DMS153 treated with DMSO at 0.1 percent for 48 hours (cell line): ENCODE measurements around the gene MYG1.
"Not testable (repeated sequence)": the region's sequence is repeated elsewhere in the genome, so short reads cannot be mapped to it uniquely, and the experiment has no call there.

ENCODE experiments used
- DNase-seq: peaks from one replicate; lab custom pipeline; 2025; ENCODE audit not compliant: unreplicated experiment; lab: John Stamatoyannopoulos, UW

The MYG1 gene

DNA sequence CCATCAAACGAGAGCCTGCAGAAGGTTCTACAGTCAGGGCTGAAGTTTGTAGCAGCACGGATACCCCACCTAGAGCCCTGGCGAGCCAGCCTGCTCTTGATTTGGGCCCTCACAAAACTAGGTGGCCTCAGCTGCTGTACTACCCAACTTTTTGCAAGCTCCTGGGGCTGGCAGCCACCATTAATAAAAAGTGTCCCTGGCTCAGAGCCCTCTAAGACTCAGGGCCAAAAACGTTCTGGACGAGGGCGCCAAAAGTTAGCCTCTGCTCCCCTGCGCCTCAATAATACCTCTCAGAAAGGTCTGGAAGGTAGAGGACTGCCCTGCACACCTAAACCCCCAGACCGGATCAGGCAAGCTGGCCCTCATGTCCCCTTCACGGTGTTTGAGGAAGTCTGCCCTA lies 13.0 kb upstream of the MYG1 start:
- DNase-seq: no peak

DNA sequence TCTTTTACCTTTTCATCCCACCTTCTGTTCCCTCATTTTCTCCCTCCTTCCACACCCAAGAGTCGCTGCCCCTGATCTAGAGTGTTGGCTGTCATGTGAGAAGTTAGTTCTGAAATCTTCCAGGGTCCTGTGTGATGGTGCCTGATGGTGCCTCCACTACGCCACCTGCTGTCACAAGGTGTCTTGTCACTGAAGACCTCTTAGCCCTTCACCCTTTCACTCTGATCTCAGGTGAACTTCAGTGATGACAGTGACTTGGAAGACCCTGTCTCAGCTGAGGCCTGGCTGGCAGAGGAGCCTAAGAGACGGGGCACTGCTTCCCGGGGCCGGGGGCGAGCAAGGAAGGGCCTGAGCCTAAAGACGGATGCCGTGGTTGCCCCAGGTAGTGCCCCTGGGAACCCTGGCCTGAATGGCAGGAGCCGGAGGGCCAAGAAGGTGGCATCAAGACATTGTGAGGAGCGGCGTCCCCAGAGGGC lies 11.7 kb upstream of the MYG1 start:
- peak; percentile 28 for DNase-seq

DNA sequence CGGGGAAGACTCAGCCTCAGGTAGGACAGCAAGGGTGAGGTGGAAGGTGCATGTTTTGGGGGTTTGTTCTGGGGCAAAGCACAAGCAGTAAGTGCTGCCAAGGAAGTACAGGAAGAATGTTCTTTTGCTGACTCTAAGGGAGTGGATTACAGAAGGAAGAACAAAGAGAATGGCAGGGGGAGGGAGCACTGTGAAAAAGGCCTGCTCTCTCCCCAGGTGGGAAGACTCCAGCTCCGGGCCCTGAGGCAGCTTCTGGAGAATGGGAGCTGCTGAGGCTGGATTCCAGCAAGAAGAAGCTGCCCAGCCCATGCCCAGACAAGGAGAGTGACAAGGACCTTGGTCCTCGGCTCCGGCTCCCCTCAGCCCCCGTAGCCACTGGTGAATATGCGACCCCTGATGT lies 11.2 kb upstream of the MYG1 start:
- DNase-seq: no peak

DNA sequence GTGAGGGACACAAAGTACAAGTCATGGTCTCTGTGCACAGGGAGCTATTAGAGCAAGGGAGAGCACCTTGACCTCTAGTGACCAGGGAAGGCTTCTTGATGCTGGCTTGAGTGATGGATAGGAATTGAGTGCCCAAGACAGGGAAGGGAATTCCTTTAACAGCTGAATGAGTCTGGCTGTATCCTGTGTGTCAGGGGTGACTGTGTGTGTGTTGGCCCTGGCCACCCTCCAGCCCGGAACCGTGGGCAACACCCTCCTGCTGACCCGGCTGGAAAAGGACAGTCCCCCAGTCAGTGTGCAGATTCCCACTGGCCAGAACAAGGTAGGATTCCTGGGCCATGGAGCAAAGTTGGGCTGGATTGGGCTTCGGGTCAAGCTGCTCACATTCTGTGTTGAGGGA lies 9.6 kb upstream of the MYG1 start:
- DNase-seq: no peak

DNA sequence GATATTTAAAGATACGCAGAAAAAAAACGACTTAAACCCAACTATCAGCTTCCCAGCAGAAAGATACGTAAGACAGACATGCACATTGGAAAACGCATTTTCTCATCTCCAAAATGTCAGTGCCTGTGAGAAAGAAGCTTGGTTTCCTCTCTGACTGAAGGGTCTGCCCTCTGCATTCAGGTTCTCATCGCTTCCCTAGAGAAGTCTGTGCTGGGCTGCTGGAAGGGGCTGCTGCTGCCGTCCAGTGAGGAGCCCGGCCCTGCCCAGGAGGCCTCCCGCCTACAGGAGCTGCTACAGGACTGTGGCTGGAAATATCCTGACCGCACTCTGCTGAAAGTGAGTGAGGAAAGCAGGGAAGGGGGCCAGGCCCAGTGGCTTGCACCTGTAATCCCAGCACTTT lies 8.8 kb upstream of the MYG1 start:
- no peak for DNase-seq

DNA sequence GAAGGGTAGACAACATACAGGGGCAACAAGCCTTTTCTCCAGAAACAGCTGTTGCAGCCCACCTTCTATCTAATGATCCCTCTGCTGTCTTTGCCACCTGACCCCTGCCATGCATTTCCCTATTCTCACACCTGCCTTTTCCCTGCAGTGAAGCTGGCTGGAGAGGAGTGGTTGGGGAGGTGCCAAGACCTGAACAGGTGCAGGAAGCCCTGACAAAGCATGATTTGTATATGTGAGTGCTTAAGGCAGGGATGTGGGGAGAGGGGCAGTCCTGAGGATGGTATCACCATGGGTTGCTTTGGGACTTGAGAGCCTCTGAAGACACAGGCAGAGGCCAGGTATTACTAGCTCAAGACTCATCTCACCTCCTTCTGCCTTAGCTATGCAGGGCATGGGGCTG lies 7.1 kb upstream of the MYG1 start:
- peak; percentile 55 for DNase-seq

DNA sequence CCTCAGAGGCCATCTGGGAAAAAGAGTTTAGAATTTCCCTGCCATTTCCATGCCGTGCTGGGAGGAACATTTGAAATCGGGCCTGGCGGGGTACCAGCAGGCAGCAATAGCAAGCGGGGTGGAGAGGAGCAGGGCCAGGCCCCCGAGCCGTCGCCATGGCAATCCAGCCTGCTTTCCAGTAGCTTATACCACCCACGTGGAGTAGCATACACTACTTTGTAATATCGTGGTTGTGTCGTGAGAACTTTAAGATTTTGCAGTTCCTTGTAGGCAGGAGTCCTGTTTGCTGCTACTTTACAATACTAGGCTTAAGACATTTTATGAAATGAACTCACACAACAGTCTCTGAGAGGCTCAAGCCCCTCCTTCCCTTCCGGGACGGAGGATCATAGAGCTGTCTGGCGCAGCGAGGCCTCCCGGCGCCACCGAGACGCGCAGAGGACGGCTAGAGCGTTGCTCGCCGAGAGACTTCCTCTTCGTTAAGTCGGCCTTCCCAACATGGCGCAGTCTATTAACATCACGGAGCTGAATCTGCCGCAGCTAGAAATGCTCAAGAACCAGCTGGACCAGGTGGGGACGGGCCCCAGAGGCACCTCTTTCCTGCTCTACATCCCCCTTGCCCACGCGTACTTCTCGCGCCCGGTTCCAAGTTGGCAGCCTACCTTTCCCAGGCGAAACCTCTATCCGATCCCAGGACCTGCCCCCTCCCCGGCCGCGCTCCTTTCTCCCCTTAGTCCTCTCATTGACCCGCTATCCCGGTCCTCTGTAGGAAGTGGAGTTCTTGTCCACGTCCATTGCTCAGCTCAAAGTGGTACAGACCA lies 4.2 kb upstream of the MYG1 start, which contains the start of gene PFDN5:
PFDN5 (plus strand) TSS at position 473 of the 821 bp plus-strand sequence; CDS start at position 499, 26 bp downstream.
- DNase-seq: peak; percentile 82

DNA sequence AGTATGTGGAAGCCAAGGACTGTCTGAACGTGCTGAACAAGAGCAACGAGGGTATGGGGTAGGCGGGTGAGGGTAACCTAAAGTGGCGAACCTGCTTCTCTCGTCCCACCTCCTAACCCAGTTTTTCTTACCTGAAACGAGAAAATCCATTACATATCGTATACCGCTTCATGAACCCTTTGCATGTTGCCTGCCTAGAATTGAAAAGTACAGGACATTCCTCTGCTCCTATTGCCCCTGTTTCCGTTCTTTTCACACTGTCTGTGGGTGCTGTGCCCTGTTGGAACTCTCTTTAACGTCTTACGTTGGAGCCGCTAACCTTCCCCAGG lies 3.6 kb upstream of the MYG1 start:
- DNase-seq: no peak

DNA sequence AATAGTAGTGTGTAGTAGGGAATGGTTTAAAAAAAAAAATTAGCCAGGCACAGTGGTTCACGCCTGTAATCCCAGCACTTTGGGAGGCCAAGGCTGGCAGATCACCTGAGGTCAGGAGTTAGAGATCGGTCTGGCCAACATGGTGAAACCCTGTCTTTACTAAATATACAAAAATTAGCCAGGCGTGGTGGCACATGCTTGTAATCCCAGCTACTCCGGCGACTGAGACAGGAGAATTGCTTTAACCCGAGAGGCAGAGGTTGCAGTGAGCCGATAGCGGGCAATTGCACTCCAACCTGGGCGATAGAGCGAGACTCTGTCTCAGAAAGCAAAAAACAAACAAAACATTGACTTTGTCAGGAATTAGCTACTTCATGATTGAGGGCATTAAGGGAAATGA lies 2.4 kb upstream of the MYG1 start:
- DNase-seq: not testable (repeated sequence)

DNA sequence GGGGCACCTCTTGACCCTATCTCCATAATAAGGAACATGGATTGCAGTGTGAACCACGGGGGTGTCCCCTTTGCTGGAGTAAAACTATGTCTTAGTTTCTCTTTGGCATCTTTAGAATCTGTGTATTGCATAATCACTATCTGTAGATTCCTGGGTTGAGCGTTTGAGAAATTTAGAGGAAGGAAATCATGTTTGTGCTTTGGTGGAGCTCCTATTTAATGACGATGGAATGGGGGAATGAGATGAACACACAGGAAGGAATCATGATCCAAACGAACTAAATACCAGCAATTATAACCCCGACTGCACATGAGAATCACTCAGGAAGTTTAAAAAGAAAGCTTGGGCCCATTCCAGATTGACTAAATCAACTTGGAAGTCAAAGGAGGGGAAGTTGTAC lies 1.3 kb upstream of the MYG1 start:
- DNase-seq: no peak

DNA sequence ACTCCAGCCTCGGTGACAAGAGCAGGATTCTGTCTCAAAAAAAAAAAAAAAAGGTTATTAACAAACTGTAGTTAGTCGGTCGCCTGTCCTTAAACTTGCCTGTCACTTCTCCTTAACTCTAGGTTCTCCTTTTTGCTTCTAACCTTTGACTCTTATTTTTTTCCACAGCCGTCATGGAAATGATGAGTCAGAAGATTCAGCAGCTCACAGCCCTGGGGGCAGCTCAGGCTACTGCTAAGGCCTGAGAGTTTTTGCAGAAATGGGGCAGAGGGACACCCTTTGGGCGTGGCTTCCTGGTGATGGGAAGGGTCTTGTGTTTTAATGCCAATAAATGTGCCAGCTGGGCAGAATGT lies 418 bp upstream of the MYG1 start:
- DNase-seq: no peak

DNA sequence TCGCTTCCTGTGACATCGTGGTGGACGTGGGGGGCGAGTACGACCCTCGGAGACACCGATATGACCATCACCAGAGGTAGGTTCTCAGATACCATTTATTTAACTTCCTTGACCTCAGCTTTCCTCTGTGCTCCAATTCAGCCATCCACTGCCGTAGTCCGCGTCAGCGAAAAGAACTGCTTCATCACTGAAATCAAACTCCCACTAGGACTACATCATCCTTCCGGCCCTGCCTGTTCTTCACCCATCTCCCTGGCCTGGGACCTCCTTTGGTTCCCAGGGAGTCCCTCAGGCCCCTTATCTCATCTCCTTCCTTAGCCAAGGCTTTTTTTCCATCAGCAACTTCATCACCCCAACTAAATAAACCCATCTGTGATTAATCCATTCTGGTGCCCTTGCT lies 692 bp downstream of the MYG1 start:
- no peak for DNase-seq

DNA sequence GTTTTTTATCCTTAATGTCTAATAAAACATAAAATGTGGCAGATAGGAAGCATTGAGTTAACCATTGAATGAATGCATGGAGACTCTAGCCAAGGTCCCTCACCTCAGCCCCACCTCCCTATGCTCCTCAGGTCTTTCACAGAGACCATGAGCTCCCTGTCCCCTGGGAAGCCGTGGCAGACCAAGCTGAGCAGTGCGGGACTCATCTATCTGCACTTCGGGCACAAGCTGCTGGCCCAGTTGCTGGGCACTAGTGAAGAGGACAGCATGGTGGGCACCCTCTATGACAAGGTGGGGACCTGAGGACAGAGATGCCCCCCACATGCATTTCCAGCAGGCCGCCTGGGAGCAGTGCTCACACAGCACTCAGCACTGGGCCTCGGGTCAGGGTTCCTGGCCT lies 3.4 kb downstream of the MYG1 start:
- no peak for DNase-seq

DNA sequence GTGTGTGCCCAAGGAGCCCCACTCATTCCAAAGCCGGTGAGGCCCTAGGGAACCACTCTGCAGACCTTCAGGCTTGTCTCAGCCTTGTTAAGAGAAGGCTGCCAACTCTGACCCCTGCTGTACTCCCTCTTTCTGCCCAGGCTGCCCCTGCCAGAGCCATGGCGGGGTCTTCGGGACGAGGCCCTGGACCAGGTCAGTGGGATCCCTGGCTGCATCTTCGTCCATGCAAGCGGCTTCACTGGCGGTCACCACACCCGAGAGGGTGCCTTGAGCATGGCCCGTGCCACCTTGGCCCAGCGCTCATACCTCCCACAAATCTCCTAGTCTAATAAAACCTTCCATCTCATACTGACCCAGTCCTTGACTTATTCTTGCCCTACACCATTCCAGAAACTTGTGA lies 7.3 kb downstream of the MYG1 start:
- no peak for DNase-seq

DNA sequence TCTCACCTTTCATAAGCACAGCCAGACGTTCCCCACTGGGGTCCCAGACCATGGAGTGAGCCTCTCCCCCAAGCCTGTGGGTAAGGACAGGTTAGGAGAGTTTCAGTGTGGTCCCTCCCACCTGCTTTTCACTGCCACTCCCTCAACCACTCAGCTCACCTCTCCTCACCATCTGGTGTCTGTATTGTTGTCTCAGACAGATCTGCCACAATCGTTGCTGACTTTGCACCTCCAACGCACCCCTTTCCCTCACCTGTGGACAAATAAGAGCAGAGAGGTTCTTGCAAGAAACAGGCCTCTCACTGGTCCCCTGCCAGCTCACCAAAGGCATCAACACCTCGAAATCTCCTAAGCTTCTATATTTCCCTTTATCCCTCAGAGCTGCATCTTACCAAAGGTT lies 8.8 kb downstream of the MYG1 start:
- DNase-seq: no peak

DNA sequence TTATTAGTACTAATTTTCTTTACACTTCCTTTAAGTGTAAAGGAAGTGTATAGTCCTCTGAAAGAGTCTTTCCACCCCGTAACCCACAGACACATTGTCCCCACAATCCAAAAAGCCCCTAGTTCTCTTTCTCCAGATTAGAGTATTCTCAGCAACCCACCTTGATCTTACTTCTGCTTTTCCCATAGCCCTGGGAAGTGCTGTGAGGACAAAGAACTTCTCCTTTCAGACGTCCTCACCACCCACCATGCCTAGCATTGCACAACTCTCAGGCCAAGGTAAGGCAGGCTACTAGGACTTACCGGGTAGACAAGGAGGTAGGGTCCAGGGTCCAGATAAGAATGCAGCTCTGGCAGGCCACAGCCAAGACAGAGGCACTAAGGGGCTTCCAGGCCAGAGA lies 14.5 kb downstream of the MYG1 start:
- no peak for DNase-seq

DNA sequence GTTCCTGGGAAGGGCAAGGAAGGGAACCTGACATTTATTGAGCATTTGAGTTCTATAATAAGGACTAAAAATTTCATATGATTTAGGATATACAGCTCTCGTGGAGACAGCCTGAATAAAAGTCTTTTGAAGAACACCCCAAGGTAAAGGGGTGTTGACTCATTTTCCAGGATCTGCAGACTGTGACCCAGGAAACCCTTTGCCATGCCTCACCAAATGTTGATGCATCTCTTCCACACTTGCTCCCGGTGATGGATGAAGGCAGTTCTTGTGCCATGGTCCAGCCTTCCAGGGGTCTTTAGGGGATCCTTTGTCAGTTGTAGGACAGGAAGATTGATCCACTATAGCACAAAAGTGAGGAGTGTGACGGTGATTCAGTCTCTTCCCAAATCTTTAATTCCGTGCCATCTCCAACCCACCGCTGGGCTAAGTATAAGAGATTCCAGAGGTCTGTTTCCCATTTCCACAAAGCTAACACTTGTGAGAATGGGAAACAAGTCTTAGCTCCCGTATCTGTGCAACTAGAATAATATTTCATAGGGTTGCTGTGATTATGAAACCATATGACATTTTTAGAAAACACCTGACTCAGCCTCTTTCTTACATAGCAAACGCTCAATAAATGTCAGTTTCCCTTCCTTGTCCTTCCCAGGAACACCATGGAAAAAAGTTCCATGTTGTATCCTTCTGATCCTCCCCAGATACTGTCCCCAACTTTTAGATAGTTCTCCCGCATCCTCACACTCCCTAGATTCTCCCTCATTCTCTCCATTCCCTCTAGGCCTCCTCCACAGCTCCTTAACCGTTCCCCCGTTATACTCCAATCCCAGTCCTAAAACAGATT lies 21.1 kb downstream of the MYG1 start:
- no peak for DNase-seq

DNA sequence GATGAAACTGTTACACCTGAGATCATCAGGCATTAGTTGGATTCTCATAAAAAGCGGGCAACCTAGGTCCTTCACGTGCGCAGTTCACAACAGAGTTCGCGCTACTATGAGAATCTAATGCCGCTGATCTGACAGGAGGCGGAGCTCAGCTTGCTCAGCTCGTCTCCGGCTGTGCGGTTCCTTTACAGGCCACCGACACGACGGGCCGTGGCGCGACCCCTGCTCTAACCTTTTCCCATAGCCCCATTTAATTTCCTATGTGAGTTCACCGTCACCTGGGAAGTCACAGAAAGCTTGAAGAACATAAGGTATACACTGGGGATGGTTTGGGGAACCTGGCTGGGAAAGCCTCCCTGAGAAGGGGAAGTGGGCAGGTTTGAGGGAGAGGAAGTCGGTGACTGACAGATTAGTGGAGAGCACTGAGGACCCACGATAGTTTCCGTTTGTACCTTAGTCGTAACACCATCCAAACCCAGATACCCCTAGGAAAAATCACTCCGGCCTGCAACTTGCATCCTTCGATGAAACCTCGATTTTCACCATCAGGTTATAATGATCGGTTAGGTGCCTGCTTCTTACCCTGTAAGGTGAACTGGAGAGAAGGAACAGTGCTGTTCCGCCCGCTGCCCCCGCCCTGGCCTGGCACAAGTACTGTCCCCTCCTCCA lies 24.8 kb downstream of the MYG1 start:
- DNase-seq: peak; percentile 40

DNA sequence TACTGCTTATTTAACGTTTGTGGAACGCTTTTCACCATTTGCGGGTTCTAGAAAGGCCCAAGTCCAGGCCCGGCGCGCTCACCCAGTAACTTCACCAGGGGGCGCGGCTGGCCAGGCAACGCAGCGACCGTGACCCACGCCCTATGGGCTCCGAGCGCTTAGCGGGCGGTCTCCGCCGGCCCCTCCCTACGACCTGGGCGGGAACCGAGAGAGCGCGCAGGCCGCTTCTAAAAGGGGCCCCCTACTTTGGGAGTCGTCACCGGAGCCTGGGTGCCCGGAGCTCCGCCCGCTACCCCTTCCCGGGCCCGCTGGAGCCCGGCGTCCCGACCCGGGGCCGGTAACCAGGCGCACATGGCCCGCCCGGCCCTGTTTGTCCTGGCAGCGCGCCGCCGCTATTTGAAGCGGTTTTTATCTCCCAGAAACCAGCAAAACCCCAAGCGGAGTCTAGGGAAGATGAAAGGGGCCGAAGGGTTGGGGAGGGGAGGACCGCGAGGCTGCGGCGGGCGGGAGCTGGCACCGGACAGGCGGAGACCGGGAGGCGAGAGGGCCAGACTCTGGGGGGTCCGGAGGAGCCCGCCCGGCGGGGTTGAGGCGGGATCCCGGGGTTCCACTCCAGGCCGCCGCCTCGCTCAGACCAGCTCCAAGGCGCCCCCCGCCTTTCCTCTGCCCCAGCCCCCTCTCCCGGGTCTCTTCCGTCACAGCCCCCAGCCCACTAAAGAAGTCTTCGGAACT lies 25.4 kb downstream of the MYG1 start:
- DNase-seq: peak; percentile 73

DNA sequence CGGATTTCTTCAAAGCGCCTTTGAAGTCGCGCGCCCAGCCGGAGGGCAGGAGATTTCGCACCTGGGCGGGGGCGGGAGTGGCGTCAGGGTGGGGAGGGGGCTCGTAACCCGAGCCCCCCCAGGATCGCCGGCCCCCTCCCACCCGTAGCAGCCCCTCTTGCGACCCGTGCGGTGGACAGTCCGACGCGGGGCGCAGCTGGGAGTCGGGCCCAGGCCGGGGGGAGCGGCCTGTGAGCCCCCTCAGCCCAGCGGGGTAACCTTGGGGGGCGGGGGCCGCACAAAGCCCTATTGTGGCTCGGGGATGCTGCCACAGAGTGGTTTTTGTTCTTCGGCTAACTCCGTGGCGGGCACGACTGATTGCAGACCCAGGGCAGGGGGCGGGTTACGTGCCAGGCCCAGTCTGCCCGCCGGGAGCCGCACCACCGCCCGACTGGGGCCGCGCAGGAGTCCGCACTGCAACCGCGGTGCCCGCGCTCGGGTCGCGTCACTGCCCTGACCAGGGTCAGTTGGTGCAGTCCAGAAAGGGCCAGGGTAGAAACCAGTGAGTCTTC lies 26.1 kb downstream of the MYG1 start:
- no peak for DNase-seq
